HCT116 (cell line): ENCODE results near the gene SLC22A23. TPM values are rescaled to one million over a fixed set of nuclear protein-coding genes. Genes with fewer than 3 reads are reported as not detected.

ENCODE experiments used
- ATAC-seq: fragments of 200-7000 bp; cut with Tn5 transposase; 2 replicates; pipeline ENCODE4 v1.9.1; 2020; ENCODE audit warnings: mild to moderate bottlenecking, moderate library complexity
- BruUV-seq: library from RNA; stranded (reverse); fragments of 400-500 nt; replicated peaks from 2 replicates; lab custom pipeline; 2021; lab: Mats Ljungman, UMichigan
- CTCF ChIA-PET: fragments of 300-600 bp; sonication (Branson Sonifier 250); formaldehyde crosslinking; loops from one replicate; lab custom pipeline; 2021; ENCODE audit warnings: antibody characterized with exemption; lab: Charles Lee
- POLR2A ChIA-PET: fragments of 300-600, 350-600 bp; sonication (Branson Sonifier 250); formaldehyde crosslinking; loops from one replicate; lab custom pipeline; 2021; ENCODE audit warnings: antibody characterized with exemption; lab: Charles Lee
- RAD21 ChIA-PET, 2 experiments: fragments of 300-600 bp; sonication (Branson Sonifier 250); formaldehyde crosslinking; loops; one replicate each; lab custom pipeline; 2023; ENCODE audit warnings: low total read pairs in 2 of 2; ENCODE audit not compliant: uncharacterized antibody in 2 of 2, unreplicated experiment in 2 of 2, low non-redundant PET in 1 of 2; lab: Charles Lee
- DNase-seq: peaks from one replicate; pipeline ENCODE4 v3.0.0-alpha.2; 2010; ENCODE audit warnings: low read depth, low spot score
- H2AFZ ChIP-seq: fragments of 200-600 bp; shearing (Covaris generic), sonication (generic); 2 replicates; pipeline ENCODE4 v1.6.1; 2017; ENCODE audit warnings: low read depth, mixed run types, mixed read lengths, antibody characterized with exemption, low read length; ENCODE audit not compliant: poor library complexity, severe bottlenecking
- H3K27ac ChIP-seq: 2 replicates; pipeline ENCODE4 v1.5.1; 2012; ENCODE audit warnings: low read depth, low read length
- H3K27me3 ChIP-seq: fragments of 200-600 bp; sonication (generic); 2 replicates; pipeline ENCODE4 v1.6.1; 2016; ENCODE audit warnings: mixed run types, low read length, mixed read lengths; ENCODE audit not compliant: insufficient read depth
- H3K36me3 ChIP-seq, 2 experiments: fragments of 200-500 bp in 1 of 2; fragments of 200-600 bp in 1 of 2; sonication (Bioruptor generic) in 1 of 2; sonication (generic) in 1 of 2; 2 replicates each; pipeline versions ENCODE4 v1.5.1 to v1.6.1; 2014 to 2016; ENCODE audit warnings: low read length in 2 of 2, inconsistent platforms in 1 of 2, mixed read lengths in 1 of 2, mixed run types in 1 of 2; ENCODE audit not compliant: insufficient read depth in 2 of 2, control insufficient read depth in 1 of 2
- H3K4me1 ChIP-seq, 2 experiments: fragments of 200-600 bp in 1 of 2; sonication (generic) in 1 of 2; 2 replicates each; pipeline versions ENCODE4 v1.5.1 to v1.6.1; 2012 to 2017; ENCODE audit warnings: low read length in 2 of 2, inconsistent platforms in 1 of 2, mild to moderate bottlenecking in 1 of 2, mixed read lengths in 1 of 2, mixed run types in 1 of 2, moderate library complexity in 1 of 2; ENCODE audit not compliant: insufficient read depth in 2 of 2, control insufficient read depth in 1 of 2
- H3K4me2 ChIP-seq: fragments of 200-600 bp; sonication (generic); 2 replicates; pipeline ENCODE4 v1.6.1; 2017; ENCODE audit warnings: mixed run types, low read length, mixed read lengths
- H3K4me3 ChIP-seq, 2 experiments: fragments of 200-600 bp in 1 of 2; sonication (generic) in 1 of 2; replicated peaks in 1 of 2; 2 replicates each; pipeline ENCODE4 v1.5.1; 2011 to 2016; ENCODE audit warnings: low read length in 2 of 2, control low read depth in 1 of 2, low read depth in 1 of 2, mild to moderate bottlenecking in 1 of 2, mixed read lengths in 1 of 2, mixed run types in 1 of 2
- H3K79me2 ChIP-seq: fragments of 200-600 bp; sonication (generic); 2 replicates; pipeline ENCODE4 v1.6.1; 2017; ENCODE audit warnings: mild to moderate bottlenecking, mixed run types, low read length, moderate library complexity, mixed read lengths; ENCODE audit not compliant: insufficient read depth
- H3K9ac ChIP-seq: fragments of 200-600 bp; sonication (generic); 2 replicates; pipeline ENCODE4 v1.6.1; 2016; ENCODE audit warnings: low read length, mixed read lengths
- H3K9me2 ChIP-seq: fragments of 200-600 bp; sonication (generic), shearing (Covaris generic); 2 replicates; pipeline ENCODE4 v1.6.1; 2017; ENCODE audit warnings: mixed run types, mild to moderate bottlenecking, moderate library complexity; ENCODE audit not compliant: insufficient read depth
- H3K9me3 ChIP-seq, 2 experiments: fragments of 200-500 bp in 1 of 2; fragments of 200-600 bp in 1 of 2; sonication (Bioruptor generic) in 1 of 2; sonication (generic) in 1 of 2; 2 replicates each; pipeline ENCODE4 v1.6.1; 2014 to 2017; ENCODE audit warnings: low read length in 2 of 2, mixed read lengths in 2 of 2, inconsistent platforms in 1 of 2, low read depth in 1 of 2, mild to moderate bottlenecking in 1 of 2, mixed run types in 1 of 2, moderate library complexity in 1 of 2; ENCODE audit not compliant: control insufficient read depth in 1 of 2, insufficient read depth in 1 of 2
- H4K20me1 ChIP-seq: fragments of 200-600 bp; sonication (generic), shearing (Covaris generic); 2 replicates; pipeline ENCODE4 v1.6.1; 2017; ENCODE audit warnings: mixed run types, mild to moderate bottlenecking, moderate library complexity; ENCODE audit not compliant: insufficient read depth
- CBX3 ChIP-seq: IDR thresholded peaks from 2 replicates; pipeline ENCODE4 v1.6.1; 2012; ENCODE audit warnings: low read depth
- CEBPB ChIP-seq: IDR thresholded peaks from 2 replicates; pipeline ENCODE4 v1.6.1; 2012; ENCODE audit warnings: low read depth
- EGR1 ChIP-seq: IDR thresholded peaks from 2 replicates; pipeline ENCODE4 v1.6.1; 2012; ENCODE audit warnings: low read depth
- ELF1 ChIP-seq: IDR thresholded peaks from 2 replicates; pipeline ENCODE4 v1.6.1; 2012; ENCODE audit warnings: low read depth, borderline replicate concordance
- EZH2 ChIP-seq: fragments of 200-600 bp; sonication (generic); IDR thresholded peaks from 2 replicates; pipeline ENCODE4 v1.6.1; 2017; ENCODE audit warnings: antibody characterized with exemption, mixed run types
- EZH2phosphoT487 ChIP-seq: fragments of 200-600 bp; IDR thresholded peaks from 2 replicates; pipeline ENCODE4 v1.6.1; 2018; ENCODE audit warnings: antibody characterized with exemption, borderline replicate concordance
- FOSL1 ChIP-seq: IDR thresholded peaks from 2 replicates; pipeline ENCODE4 v1.6.1; 2012; ENCODE audit warnings: low read depth
- JUND ChIP-seq: IDR thresholded peaks from 2 replicates; pipeline ENCODE4 v1.6.1; 2012
- POLR2A ChIP-seq: IDR thresholded peaks from 2 replicates; pipeline ENCODE4 v1.7.0; 2011; ENCODE audit warnings: borderline replicate concordance; ENCODE audit not compliant: insufficient read depth, insufficient read length; ENCODE audit errors: extremely low read depth
- POLR2AphosphoS5 ChIP-seq: IDR thresholded peaks from 2 replicates; pipeline ENCODE4 v1.6.1; 2011; ENCODE audit warnings: mild to moderate bottlenecking, low read depth, low read length, moderate library complexity
- SRF ChIP-seq: IDR thresholded peaks from 2 replicates; pipeline ENCODE4 v1.6.1; 2012; ENCODE audit warnings: low read depth
- TCF7L2 ChIP-seq: IDR thresholded peaks from 2 replicates; pipeline ENCODE4 v1.7.0; 2011; ENCODE audit warnings: borderline replicate concordance, inconsistent platforms; ENCODE audit not compliant: insufficient read depth, insufficient read length; ENCODE audit errors: extremely low read depth
- ZFX ChIP-seq: fragments of 450-650 bp; IDR thresholded peaks from 2 replicates; pipeline ENCODE4 v1.6.1; 2017
- intact Hi-C: fragments of 100-400 bp; cut with micrococcal nuclease; formaldehyde crosslinking; loops from 2 replicates; pipeline ENCODE4 v1.10.0; 2022
- total RNA-seq: library from RNA; stranded (reverse); gene quantifications from one replicate; pipeline ENCODE4 v1.2.1, GENCODE V29; 2021; ENCODE audit not compliant: unreplicated experiment
- TF ChIP-seq, protein P1 (sequence below): IDR thresholded peaks from 2 replicates; pipeline ENCODE4 v1.6.1; 2012
- TF ChIP-seq, protein P2 (sequence below): IDR thresholded peaks from 2 replicates; pipeline ENCODE4 v1.6.1; 2012
- TF ChIP-seq, protein P3 (sequence below): IDR thresholded peaks from 2 replicates; pipeline ENCODE4 v1.6.1; 2011; ENCODE audit warnings: mild to moderate bottlenecking, low read length, moderate library complexity; ENCODE audit not compliant: insufficient replicate concordance; ENCODE audit errors: extremely low read depth

Gene SLC22A23
- total RNA-seq, 1 experiment from 2014 or later, result 11.5 TPM

DNA sequence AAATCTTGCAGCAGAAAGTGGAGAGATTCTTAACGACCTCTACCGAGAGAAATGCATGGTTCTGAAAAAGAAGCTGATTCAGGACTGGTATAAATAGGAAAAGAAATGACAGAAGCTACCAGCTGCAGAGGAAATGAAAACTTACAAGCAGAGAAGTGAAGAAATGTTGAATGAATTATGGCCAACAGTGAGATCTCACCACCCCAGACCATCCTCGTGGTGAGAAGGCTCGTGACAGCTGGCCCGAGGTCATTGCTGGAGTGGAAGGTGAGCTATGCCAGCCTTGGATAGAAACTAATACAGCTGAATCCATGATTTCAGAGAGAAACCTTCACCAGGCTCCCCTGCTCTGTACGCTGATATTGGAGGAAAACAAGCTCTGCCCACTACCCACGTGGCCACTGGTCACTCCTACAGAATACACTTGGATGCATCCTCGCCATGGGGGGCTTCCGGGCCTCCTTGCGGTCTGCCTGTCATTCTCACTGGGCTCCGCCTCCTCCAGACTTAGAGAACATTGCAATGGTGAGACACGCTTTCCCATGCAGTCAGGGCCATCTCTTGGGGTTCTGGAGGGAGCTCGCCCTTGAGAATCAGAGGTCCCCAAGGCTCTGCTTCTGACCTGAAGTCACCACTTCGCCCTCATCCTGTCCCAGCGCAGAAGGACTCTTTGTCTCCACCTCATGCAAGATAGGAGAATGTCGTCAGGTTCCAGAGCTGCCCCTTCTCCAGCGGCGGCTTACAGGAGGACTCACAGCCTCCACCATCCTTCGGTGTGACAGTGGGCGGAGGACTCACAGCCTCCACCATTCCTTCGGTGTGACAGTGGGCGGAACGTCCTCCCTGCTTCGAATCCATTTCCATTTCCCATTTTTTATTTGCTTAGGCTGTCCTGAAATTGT is 218.8 kb downstream of the SLC22A23 start:
- TF ChIP-seq FOSL1 (no peak), ZFX (no peak), CEBPB (no peak), EZH2 (no peak)
- TF ChIP-seq, protein P1, sequence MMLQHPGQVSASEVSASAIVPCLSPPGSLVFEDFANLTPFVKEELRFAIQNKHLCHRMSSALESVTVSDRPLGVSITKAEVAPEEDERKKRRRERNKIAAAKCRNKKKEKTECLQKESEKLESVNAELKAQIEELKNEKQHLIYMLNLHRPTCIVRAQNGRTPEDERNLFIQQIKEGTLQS, result no peak
- H2AFZ ChIP-seq, result no peak overlapping the region
- ChIA-PET RAD21 (no interaction called here), POLR2A (interaction anchor here (1.1 kb wide), 1 partner anchor 83 kb away, joined by 4 read pairs; no protein-coding TSS in a partner anchor), CTCF (interaction anchor here (0.8 kb wide), 1 partner anchor 13 kb away, joined by 3 read pairs; no protein-coding TSS in a partner anchor)
- H3K9me2 ChIP-seq, result no peaks in the 10 kb centered on the region
- H3K4me1 ChIP-seq, result peaks cover 0 to 5% of the 10 kb centered on the region in 2 experiments; a peak in 1 of 4 replicates
- H3K9me3 ChIP-seq, result no peaks in the 10 kb centered on the region
- H4K20me1 ChIP-seq, result no peaks in the 10 kb centered on the region
- DNase-seq (no peak), ATAC-seq (no peak)
- H3K27me3 ChIP-seq, result no peaks in the 10 kb centered on the region
- no peaks in the 10 kb centered on the region for H3K36me3 ChIP-seq
- no TSS peak for BruUV-seq
- no peaks in the 10 kb centered on the region for H3K79me2 ChIP-seq
- H3K27ac ChIP-seq, result no peak overlapping the region
- intact Hi-C loops, result no loop called here
- no peak overlapping the region for H3K9ac ChIP-seq
- no peak overlapping the region for H3K4me2 ChIP-seq
- H3K4me3 ChIP-seq, result no peak overlapping the region

DNA sequence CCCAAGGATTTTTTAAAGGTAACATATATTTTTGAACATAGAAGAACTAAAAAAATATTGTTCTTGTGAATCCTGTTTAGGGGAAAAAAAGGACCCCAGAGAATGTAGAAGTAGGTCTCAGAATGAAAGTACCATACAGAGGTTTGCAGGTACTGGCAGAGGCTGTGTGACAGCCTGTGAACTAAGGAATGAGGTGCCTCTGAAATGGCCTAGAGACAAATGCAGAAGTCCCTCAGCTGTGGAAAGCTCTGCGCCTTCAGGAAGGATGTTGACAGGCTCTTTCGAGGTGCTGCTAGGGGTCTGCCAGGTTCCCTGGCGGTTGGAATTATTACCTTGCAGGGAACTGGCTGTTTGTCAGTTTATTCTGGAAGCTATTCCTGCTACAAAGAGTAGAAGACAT is 220.8 kb downstream of the SLC22A23 start:
- intact Hi-C loops, result no loop called here
- no TSS peak for BruUV-seq
- Histone ChIP-seq H3K9ac (no peak overlapping the region), H3K4me3 (no peak overlapping the region), H3K27me3 (no peaks in the 10 kb centered on the region), H3K79me2 (no peaks in the 10 kb centered on the region), H3K9me3 (no peaks in the 10 kb centered on the region), H3K9me2 (no peaks in the 10 kb centered on the region), H4K20me1 (no peaks in the 10 kb centered on the region), H3K36me3 (no peaks in the 10 kb centered on the region), H3K4me1 (peaks cover 0 to 5% of the 10 kb centered on the region in 2 experiments; a peak in 1 of 4 replicates), H3K4me2 (no peak overlapping the region), H3K27ac (no peak overlapping the region), H2AFZ (no peak overlapping the region)
- RAD21 ChIA-PET, result no interaction called here
- ATAC-seq (no peak), DNase-seq (no peak)
- CTCF ChIA-PET, result no interaction called here
- POLR2A ChIA-PET, result no interaction called here
- TF ChIP-seq FOSL1, result no peak
- no peak for TF ChIP-seq JUND
- TF ChIP-seq EZH2phosphoT487, result no peak
- TF ChIP-seq, protein P2, sequence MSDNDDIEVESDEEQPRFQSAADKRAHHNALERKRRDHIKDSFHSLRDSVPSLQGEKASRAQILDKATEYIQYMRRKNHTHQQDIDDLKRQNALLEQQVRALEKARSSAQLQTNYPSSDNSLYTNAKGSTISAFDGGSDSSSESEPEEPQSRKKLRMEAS, result no peak
- no peak for TF ChIP-seq ELF1
- TF ChIP-seq POLR2AphosphoS5, result no peak
- TF ChIP-seq POLR2A, result no peak
- TF ChIP-seq CBX3, result no peak
- TF ChIP-seq SRF, result no peak
- no peak for TF ChIP-seq EZH2
- TF ChIP-seq EGR1, result no peak
- TF ChIP-seq TCF7L2, result no peak
- TF ChIP-seq, protein P3, sequence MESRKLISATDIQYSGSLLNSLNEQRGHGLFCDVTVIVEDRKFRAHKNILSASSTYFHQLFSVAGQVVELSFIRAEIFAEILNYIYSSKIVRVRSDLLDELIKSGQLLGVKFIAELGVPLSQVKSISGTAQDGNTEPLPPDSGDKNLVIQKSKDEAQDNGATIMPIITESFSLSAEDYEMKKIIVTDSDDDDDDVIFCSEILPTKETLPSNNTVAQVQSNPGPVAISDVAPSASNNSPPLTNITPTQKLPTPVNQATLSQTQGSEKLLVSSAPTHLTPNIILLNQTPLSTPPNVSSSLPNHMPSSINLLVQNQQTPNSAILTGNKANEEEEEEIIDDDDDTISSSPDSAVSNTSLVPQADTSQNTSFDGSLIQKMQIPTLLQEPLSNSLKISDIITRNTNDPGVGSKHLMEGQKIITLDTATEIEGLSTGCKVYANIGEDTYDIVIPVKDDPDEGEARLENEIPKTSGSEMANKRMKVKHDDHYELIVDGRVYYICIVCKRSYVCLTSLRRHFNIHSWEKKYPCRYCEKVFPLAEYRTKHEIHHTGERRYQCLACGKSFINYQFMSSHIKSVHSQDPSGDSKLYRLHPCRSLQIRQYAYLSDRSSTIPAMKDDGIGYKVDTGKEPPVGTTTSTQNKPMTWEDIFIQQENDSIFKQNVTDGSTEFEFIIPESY, result no peak
- TF ChIP-seq, protein P1, result no peak
